ENCODE results near the gene TACC2. TPM values are rescaled to one million over a fixed set of nuclear protein-coding genes. Genes with fewer than 3 reads are reported as not detected.

The TACC2 gene
- total and polyA plus RNA-seq, 9 of the 15 experiments (the other 6 are each of a cell fraction or from before 2014, with no cell fraction given): under 0.01 to 0.35 (median 0.03) TPM; not detected in 6

GRCh38 chr10:122057841-122058413 lies 69.0 kb downstream of the TACC2 start:
- no peak overlapping the region for H2AFZ ChIP-seq (ENCODE audit: low read depth, low read length)
- no peak overlapping the region for H3K9ac ChIP-seq (ENCODE audit: insufficient read depth in 1 of 2, low read depth in 2 of 2, low read length in 2 of 2)
- no peak overlapping the region for H3K27ac ChIP-seq (ENCODE audit: extremely low read depth, low read depth, low read length)
- no peak overlapping the region for H3K4me2 ChIP-seq (ENCODE audit: insufficient read depth, low read length)
- ATAC-seq: no peak
- CTCF ChIA-PET (ENCODE audit: low intra/inter-chr PET ratio): no interaction called here
- intact Hi-C loops (cut with micrococcal nuclease) (loop anchor here (10.0 kb wide), 1 partner anchor 57 kb away; no protein-coding TSS in a partner anchor), in situ Hi-C loops (cut with MboI) (no loop called here)
- no peak for DNase-seq (ENCODE audit: extremely low read depth in 1 of 4, low spot score in 3 of 4)
- FAIRE-seq: no peak
- H3K79me2 ChIP-seq (ENCODE audit: control insufficient read depth, insufficient read depth, low read length): no peaks in the 10 kb centered on the region
- no peaks in the 10 kb centered on the region for H3K9me3 ChIP-seq (replicated peaks; ENCODE audit: control insufficient read depth, insufficient read depth, low read depth, low read length)
- no peaks in the 10 kb centered on the region for H3K9me1 ChIP-seq (ENCODE audit: control insufficient read depth, insufficient read depth, low read length)
- 46% methylated on average over 11 of the region's 14 CpGs for WGBS (ENCODE audit: insufficient coverage, low coverage, missing lambda C conversion rate)
- H3K36me3 ChIP-seq (ENCODE audit: control insufficient read depth, insufficient read depth, low read length): no peaks in the 10 kb centered on the region
- no TSS peak for BruUV-seq (replicated peaks)
- POLR2A ChIA-PET: no interaction called here
- H3K4me1 ChIP-seq (replicated peaks in 1 of 2; ENCODE audit: control insufficient read depth in 2 of 2, insufficient read depth in 2 of 2, low read length in 2 of 2): peaks cover 0 to 4% of the 10 kb centered on the region in 2 experiments; a peak in 3 of 5 replicates
- H4K20me1 ChIP-seq (replicated peaks; ENCODE audit: control insufficient read depth, insufficient read depth, low read length): no peaks in the 10 kb centered on the region
- H3K27me3 ChIP-seq (ENCODE audit: control insufficient read depth in 2 of 2, insufficient read depth in 2 of 2, low read length in 2 of 2): peaks cover 2 to 10% of the 10 kb centered on the region in 2 experiments; a peak in 2 of 5 replicates
- H3K4me3 ChIP-seq: no peak overlapping the region
- TF ChIP-seq DACH1 (IDR thresholded peaks at IDR 0.05; ENCODE audit: partially characterized antibody) (no peak), SAP30 (IDR thresholded peaks at IDR 0.05; ENCODE audit: borderline replicate concordance, insufficient read depth, low read depth, low read length, poor library complexity, severe bottlenecking) (no peak), RCOR1 (IDR thresholded peaks at IDR 0.05; ENCODE audit: borderline replicate concordance in 1 of 2, low read depth in 2 of 2, low read length in 2 of 2) (no peak), ZFPM2 (CRISPR knock-in tag; IDR thresholded peaks at IDR 0.05) (no peak), E4F1 (CRISPR knock-in tag; IDR thresholded peaks at IDR 0.05; ENCODE audit: borderline replicate concordance) (no peak), ZFP36 (IDR thresholded peaks at IDR 0.05; ENCODE audit: low read depth, low read length, partially characterized antibody) (no peak), CLOCK (CRISPR knock-in tag; IDR thresholded peaks at IDR 0.05; ENCODE audit: borderline replicate concordance) (no peak), ELF4 (CRISPR knock-in tag; IDR thresholded peaks at IDR 0.05) (no peak), HMG20A (CRISPR knock-in tag; conservative IDR thresholded peaks at IDR 0.05) (no peak), TRIM28 (IDR thresholded peaks at IDR 0.05) (no peak), HMBOX1 (IDR thresholded peaks at IDR 0.05) (no peak), ZNF717 (CRISPR knock-in tag; IDR thresholded peaks at IDR 0.05) (no peak), KLF6 (CRISPR knock-in tag; IDR thresholded peaks at IDR 0.05; ENCODE audit: borderline replicate concordance) (no peak), ZNF212 (CRISPR knock-in tag; IDR thresholded peaks at IDR 0.05) (no peak), MCM2 (IDR thresholded peaks at IDR 0.05; ENCODE audit: low read depth) (no peak), RAD51 (IDR thresholded peaks at IDR 0.05; ENCODE audit: borderline replicate concordance, low read depth) (no peak), KAT2B (IDR thresholded peaks at IDR 0.05; ENCODE audit: low read depth, low read length) (no peak)
